Measurements from ENCODE around the gene CNPY3. TPM values are rescaled to one million over a fixed set of nuclear protein-coding genes. Genes with fewer than 3 reads are reported as not detected.
A peak's percentile ranks its signal among the peaks of the same experiment; 100 is the strongest.

CNPY3 gene
- total and polyA plus RNA-seq, 2 of the 13 experiments (the other 11 are each of a cell fraction or from before 2014, with no cell fraction given): 42.3 to 60.2 TPM

DNA sequence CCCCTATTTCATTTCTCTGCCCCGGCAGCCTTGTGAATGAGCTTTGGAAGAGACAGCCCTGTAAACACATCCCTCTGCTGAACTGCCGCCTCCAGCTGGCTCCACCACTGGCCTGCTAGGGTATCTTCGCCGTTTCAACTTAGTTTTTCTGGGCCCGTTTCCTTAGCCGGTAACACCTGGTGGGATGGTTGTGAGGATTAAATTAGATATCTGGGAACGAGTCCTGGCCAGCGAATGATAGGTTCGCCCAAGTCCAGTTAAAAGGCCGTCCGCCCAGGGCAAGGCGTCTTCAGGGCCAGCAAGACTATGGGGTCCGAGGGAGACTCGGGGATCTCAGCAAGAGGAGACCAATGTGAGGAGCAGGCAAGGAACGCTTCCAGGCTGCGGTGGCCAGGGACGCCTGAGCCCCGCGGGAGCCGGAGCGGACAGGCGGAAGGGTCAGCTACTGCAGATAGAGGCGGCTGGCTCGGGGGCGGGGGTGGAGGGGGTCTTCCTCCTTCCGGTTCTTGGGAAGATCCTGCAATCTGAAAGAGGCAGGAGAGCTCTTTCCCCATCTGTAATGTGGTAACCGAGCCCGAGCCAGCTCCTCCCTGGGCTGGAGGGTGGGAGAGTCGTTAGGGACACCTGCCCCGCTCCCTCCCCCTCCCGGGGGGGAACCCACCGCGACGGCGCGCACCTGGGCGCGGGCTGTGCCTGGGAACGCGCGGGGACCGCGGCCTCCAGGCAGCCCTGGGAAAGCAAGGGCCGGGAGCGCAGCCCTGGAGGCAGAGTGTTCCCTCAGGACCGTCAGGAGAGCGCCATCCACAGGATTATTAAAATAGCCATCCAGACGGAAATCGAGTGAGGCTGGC, 17.9 kb upstream of the CNPY3 start (continued):
- TF ChIP-seq, protein P1, sequence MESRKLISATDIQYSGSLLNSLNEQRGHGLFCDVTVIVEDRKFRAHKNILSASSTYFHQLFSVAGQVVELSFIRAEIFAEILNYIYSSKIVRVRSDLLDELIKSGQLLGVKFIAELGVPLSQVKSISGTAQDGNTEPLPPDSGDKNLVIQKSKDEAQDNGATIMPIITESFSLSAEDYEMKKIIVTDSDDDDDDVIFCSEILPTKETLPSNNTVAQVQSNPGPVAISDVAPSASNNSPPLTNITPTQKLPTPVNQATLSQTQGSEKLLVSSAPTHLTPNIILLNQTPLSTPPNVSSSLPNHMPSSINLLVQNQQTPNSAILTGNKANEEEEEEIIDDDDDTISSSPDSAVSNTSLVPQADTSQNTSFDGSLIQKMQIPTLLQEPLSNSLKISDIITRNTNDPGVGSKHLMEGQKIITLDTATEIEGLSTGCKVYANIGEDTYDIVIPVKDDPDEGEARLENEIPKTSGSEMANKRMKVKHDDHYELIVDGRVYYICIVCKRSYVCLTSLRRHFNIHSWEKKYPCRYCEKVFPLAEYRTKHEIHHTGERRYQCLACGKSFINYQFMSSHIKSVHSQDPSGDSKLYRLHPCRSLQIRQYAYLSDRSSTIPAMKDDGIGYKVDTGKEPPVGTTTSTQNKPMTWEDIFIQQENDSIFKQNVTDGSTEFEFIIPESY (CRISPR knock-in tag; IDR thresholded peaks at IDR 0.05): peak; percentile 90
- TF ChIP-seq, protein P2, sequence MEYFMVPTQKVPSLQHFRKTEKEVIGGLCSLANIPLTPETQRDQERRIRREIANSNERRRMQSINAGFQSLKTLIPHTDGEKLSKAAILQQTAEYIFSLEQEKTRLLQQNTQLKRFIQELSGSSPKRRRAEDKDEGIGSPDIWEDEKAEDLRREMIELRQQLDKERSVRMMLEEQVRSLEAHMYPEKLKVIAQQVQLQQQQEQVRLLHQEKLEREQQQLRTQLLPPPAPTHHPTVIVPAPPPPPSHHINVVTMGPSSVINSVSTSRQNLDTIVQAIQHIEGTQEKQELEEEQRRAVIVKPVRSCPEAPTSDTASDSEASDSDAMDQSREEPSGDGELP (IDR thresholded peaks at IDR 0.05; ENCODE audit: borderline replicate concordance, low read depth): peak; percentile 70; the same call in 1 of the 2 replicates
- TF ChIP-seq SAP130 (CRISPR knock-in tag; IDR thresholded peaks at IDR 0.05; ENCODE audit: low read depth) (peak; percentile 38; the same call in 1 of the 2 replicates), ZBTB7A (CRISPR knock-in tag; IDR thresholded peaks at IDR 0.05) (peak; percentile 34; the same call in 1 of the 2 replicates), FOXJ3 (CRISPR knock-in tag; IDR thresholded peaks at IDR 0.05; ENCODE audit: borderline replicate concordance) (0 out of 2 replicates have a peak, but pooled peaks have one; percentile 15), ZNF598 (CRISPR knock-in tag; IDR thresholded peaks at IDR 0.05; ENCODE audit: borderline replicate concordance) (0 out of 2 replicates have a peak, but pooled peaks have one; percentile 41), ZSCAN21 (CRISPR knock-in tag; IDR thresholded peaks at IDR 0.05; ENCODE audit: borderline replicate concordance) (peak; percentile 36; the same call in 1 of the 2 replicates)
- TF ChIP-seq, protein P3, sequence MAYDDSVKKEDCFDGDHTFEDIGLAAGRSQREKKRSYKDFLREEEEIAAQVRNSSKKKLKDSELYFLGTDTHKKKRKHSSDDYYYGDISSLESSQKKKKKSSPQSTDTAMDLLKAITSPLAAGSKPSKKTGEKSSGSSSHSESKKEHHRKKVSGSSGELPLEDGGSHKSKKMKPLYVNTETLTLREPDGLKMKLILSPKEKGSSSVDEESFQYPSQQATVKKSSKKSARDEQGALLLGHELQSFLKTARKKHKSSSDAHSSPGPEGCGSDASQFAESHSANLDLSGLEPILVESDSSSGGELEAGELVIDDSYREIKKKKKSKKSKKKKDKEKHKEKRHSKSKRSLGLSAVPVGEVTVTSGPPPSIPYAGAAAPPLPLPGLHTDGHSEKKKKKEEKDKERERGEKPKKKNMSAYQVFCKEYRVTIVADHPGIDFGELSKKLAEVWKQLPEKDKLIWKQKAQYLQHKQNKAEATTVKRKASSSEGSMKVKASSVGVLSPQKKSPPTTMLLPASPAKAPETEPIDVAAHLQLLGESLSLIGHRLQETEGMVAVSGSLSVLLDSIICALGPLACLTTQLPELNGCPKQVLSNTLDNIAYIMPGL (CRISPR knock-in tag; IDR thresholded peaks at IDR 0.05; ENCODE audit: borderline replicate concordance in 1 of 2, low read depth in 1 of 2): peak; percentile 54 to 70; a peak in 2 of 4 replicates
